H54 (cell line): Measurements from ENCODE around the gene PYGB.
A peak's percentile ranks its signal among the peaks of the same experiment; 100 is the strongest.
"Not testable (repeated sequence)": the region's sequence is repeated elsewhere in the genome, so short reads cannot be mapped to it uniquely, and the experiment has no call there.

Experiments used
- DNase-seq: peaks from one replicate; pipeline ENCODE4 v3.0.0; 2011; ENCODE audit warnings: low spot score, mixed read lengths; ENCODE audit not compliant: insufficient read length
- FAIRE-seq: peaks from 3 replicates; lab custom pipeline; 2011; peaks lifted over from hg19 to GRCh38; lab: Jason Lieb, UNC
- POLR2A ChIP-seq: IDR thresholded peaks from 2 replicates; pipeline ENCODE4 v1.6.1; 2011; ENCODE audit warnings: low read depth, mild to moderate bottlenecking, low read length

The PYGB gene

GRCh38 chr20:25230166-25230831 lies 17.6 kb upstream of the PYGB start:
- TF ChIP-seq POLR2A = no peak
- DNase-seq = no peak
- no peak for FAIRE-seq

- TF ChIP-seq POLR2A = no peak
- no peak for FAIRE-seq
- peak; percentile 66 for DNase-seq
Measured at GRCh38 chr20:25233016-25233772, 14.7 kb upstream of the PYGB start.

GRCh38 chr20:25234009-25234849 lies 13.7 kb upstream of the PYGB start:
- not testable (repeated sequence) for DNase-seq, FAIRE-seq

- FAIRE-seq (no peak), DNase-seq (no peak)
- TF ChIP-seq POLR2A = no peak
Measured at GRCh38 chr20:25236450-25237304, 11.2 kb upstream of the PYGB start.

DNA sequence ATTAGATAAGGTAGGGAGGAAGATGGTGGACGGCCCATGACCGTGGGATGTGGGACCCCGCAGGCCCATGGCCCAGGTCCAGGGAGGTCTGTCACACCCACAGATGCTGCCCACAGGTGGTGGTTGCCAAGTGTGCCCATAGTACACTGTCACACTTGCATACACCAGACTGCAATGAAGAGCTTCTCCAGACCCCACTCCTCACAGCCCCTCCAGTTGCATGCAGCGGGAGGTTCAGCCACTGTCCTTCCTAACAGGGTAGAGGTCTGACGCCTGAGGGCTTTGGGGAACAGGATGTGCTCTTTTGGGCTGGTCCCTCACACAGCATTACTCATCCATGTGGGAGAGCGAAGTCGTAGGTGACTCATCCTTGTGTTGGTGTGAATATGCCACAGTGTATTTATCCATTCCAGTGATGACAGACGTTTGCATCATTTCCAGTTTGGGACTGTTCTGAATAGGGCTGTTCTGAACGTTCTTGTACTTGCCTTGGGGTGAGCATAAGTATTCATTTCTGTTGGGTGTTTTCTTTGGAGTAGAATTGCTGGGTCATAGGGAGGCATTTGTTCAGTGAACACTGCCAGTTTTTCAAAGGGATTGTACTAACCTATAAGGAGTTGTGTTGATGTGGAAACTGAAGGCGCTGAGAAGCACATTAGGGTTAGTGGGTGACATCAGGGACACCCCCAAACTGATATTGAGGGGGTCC lies 10.1 kb upstream of the PYGB start:
- peak; percentile 29 for TF ChIP-seq POLR2A
- FAIRE-seq = peak; percentile 75
- peak; percentile 92 for DNase-seq

DNA sequence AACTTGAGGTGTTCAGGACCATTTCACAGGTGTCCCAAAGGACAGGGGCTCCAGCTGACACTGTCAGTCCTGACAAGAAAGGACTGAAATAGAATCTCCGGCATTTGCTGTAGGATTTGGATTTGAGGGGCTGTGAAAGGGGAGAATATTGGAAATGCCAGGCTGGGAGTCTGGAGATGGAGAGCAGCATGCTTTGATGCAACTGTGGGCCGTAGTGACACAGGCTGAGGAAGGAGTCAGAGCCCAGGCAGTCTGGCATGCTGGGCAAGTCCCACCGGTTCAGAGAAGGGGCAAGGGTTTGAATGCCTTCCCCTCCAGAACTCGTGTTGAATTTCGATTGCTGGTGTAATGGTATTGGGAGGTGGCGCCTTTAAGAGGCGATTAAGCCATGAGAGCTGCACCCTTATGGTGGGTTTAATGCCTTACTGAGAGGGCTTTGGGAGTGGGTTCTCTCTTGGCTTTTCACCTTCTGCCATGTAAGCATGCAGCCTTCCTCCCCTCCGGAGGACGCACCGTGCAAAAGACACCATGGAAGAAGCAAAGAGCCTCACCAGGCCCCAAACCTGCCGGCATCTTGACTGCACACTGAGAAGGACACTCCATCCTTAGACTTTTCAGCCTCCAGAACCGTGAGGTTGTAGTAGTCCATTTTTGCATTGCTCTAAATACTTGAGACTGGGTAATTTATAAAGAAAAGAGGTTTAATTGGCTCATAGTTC lies 9.4 kb upstream of the PYGB start:
- FAIRE-seq (no peak), DNase-seq (no peak)
- no peak for TF ChIP-seq POLR2A

DNA sequence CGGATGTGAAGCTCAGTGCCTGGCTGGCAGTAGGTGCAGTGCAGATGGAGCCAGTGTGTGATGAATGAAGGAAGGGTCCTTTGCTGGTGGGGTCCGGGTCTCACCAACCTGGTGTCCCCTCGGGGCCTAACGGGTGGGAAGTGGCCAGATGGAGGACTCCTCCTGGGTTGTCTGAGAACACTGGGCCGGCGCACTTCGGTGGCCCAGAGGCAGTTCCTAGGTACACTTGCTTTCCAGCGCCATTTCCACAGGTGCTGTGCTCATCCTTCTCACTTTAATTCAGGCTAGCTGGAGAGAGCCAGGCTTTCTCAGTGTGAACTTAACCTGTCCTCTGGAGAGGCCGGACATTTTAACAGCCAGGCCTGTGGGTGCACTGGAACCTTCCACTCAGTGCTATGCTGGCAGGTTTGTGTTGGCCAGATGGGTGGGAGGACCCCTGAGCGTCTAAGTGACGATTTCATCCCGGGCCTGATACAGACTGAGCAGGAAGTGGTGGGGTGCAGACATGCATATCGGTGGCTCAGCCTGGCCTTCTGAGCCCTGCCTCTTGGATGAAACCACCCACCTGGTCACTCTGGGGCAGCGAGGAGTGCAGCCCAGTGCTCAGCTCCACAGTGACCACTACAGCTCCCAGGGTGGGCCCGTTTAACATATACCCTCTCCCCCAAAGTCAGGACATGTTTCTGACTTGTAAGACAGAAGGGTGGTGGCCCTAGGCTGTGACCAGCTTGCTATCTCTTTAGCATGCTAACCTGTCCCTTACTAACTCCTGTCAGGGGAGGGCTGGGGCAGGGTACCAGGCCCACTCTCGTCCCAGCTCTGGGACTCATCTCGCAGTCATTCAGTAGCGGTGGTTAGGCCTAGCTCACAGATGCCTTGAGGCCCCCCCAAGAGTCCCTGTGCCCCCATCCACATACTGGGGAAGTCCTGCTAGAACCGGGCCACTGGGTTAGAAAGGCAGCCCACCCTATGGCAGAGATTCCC lies 8.2 kb upstream of the PYGB start:
- FAIRE-seq = no peak
- DNase-seq = no peak
- TF ChIP-seq POLR2A = no peak

GRCh38 chr20:25240851-25241658 lies 6.8 kb upstream of the PYGB start:
- FAIRE-seq, DNase-seq: not testable (repeated sequence)

DNA sequence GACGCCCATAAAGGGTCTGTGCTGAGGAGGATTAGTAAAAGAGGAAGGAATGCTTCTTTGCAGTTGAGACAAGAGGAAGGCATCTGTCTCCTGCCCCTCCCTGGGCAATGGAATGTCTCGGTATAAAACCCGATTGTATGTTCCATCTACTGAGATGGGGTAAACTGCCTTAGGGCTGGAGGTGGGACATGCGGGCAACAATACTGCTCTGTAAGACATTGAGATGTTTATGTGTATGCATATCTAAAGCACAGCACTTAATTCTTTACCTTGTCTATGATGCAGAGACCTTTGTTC lies 6.3 kb upstream of the PYGB start:
- DNase-seq, FAIRE-seq: not testable (repeated sequence)

GRCh38 chr20:25242231-25242630 lies 5.7 kb upstream of the PYGB start:
- TF ChIP-seq POLR2A = no peak
- DNase-seq (no peak), FAIRE-seq (no peak)
